Liver (tissue), 9 donors: ENCODE results near the gene HHLA2. TPM values are rescaled to one million over a fixed set of nuclear protein-coding genes. Genes with fewer than 3 reads are reported as not detected.

Source experiments
- DNase-seq: peaks from one replicate; pipeline ENCODE4 v3.0.0-alpha.2; 2017; ENCODE audit warnings: low spot score
- H3K27ac ChIP-seq, 2 donors: one replicate each; pipeline ENCODE4 v1.7.0; 2013; ENCODE audit warnings: inconsistent platforms in 2 of 2, low read length in 2 of 2, control low read depth in 1 of 2, low read depth in 1 of 2, mild to moderate bottlenecking in 1 of 2
- H3K27me3 ChIP-seq, 4 donors: one replicate each; pipeline versions ENCODE4 v1.6.1 to v1.7.0; 2013; ENCODE audit warnings: low read length in 3 of 4, inconsistent platforms in 1 of 4, mild to moderate bottlenecking in 1 of 4, moderate library complexity in 1 of 4; ENCODE audit not compliant: control insufficient read depth in 4 of 4, insufficient read depth in 4 of 4
- H3K36me3 ChIP-seq, 4 donors: one replicate each; pipeline versions ENCODE4 v1.6.1 to v1.7.0; 2013; ENCODE audit warnings: low read length in 3 of 4, mild to moderate bottlenecking in 3 of 4, low read depth in 1 of 4, moderate library complexity in 1 of 4; ENCODE audit not compliant: control insufficient read depth in 4 of 4, insufficient read depth in 3 of 4
- H3K4me1 ChIP-seq, 4 donors: one replicate each; pipeline versions ENCODE4 v1.6.1 to v1.7.0; 2013; ENCODE audit warnings: low read length in 3 of 4, mild to moderate bottlenecking in 3 of 4, moderate library complexity in 1 of 4; ENCODE audit not compliant: control insufficient read depth in 4 of 4, insufficient read depth in 4 of 4
- H3K4me3 ChIP-seq, 3 donors: one replicate each; pipeline versions ENCODE4 v1.6.1 to v1.7.0; 2013; ENCODE audit warnings: low read length in 3 of 3, control low read depth in 1 of 3, low read depth in 1 of 3, mild to moderate bottlenecking in 1 of 3
- H3K9ac ChIP-seq, 2 donors: one replicate each; pipeline ENCODE4 v1.7.0; 2013; ENCODE audit warnings: low read length in 2 of 2, mild to moderate bottlenecking in 2 of 2, moderate library complexity in 2 of 2, control low read depth in 1 of 2, low read depth in 1 of 2
- H3K9me3 ChIP-seq, 4 donors: one replicate each; pipeline versions ENCODE4 v1.6.1 to v1.7.0; 2013; ENCODE audit warnings: low read length in 3 of 4; ENCODE audit not compliant: control insufficient read depth in 4 of 4
- FOXA2 ChIP-seq: IDR thresholded peaks from 2 replicates; pipeline ENCODE4 v1.6.1; 2016; ENCODE audit warnings: antibody characterized with exemption
- GABPA ChIP-seq, 2 donors: IDR thresholded peaks in 1 of 2; conservative IDR thresholded peaks in 1 of 2; 2 replicates each; pipeline ENCODE4 v1.6.1; 2016; ENCODE audit warnings: antibody characterized with exemption in 2 of 2, mild to moderate bottlenecking in 1 of 2, moderate library complexity in 1 of 2
- HNF4G ChIP-seq: IDR thresholded peaks from 2 replicates; pipeline ENCODE4 v1.6.1; 2016; ENCODE audit warnings: antibody characterized with exemption
- JUND ChIP-seq, 2 donors: IDR thresholded peaks; 2 replicates each; pipeline ENCODE4 v1.6.1; 2016; ENCODE audit warnings: antibody characterized with exemption in 2 of 2
- RAD21 ChIP-seq, 2 donors: IDR thresholded peaks; 2 replicates each; pipeline ENCODE4 v1.6.1; 2016; ENCODE audit warnings: antibody characterized with exemption in 2 of 2, mild to moderate bottlenecking in 2 of 2
- SP1 ChIP-seq: IDR thresholded peaks from 2 replicates; pipeline ENCODE4 v1.6.1; 2018; ENCODE audit warnings: antibody characterized with exemption, mild to moderate bottlenecking
- TAF1 ChIP-seq: conservative IDR thresholded peaks from 2 replicates; pipeline ENCODE4 v1.6.1; 2016; ENCODE audit warnings: antibody characterized with exemption, mild to moderate bottlenecking
- YY1 ChIP-seq: IDR thresholded peaks from 2 replicates; pipeline ENCODE4 v1.6.1; 2016; ENCODE audit warnings: antibody characterized with exemption, mild to moderate bottlenecking
- WGBS: extraction: QIAGEN DNeasy Blood & Tissue Kit; methylation state at CpG from one replicate; pipeline ENCODE4 v1.1.7; 2013; 5-methylcytosine and 5-hydroxymethylcytosine counted together
- polyA plus RNA-seq, 2 donors: library from polyadenylated mRNA; stranded (reverse) in 1 of 2; unstranded in 1 of 2; fragments of 200-250 nt in 1 of 2; fragments of >200 nt in 1 of 2; fragmentation: Nextera tagmentation in 1 of 2; extraction: Ambion mirVana in 1 of 2; gene quantifications; one replicate each; pipeline versions ENCODE4 v1.2.1 to v1.2.3, GENCODE V29; 2013 to 2015
- total RNA-seq, 2 donors: library from RNA; depleted of rRNA; stranded (reverse); fragments of >200 nt; gene quantifications; one replicate each; pipeline ENCODE4 v1.2.3, GENCODE V29; 2014
- TF ChIP-seq, protein P1 (sequence below): IDR thresholded peaks from 2 replicates; pipeline ENCODE4 v1.6.1; 2016; ENCODE audit warnings: antibody characterized with exemption
- TF ChIP-seq, protein P2 (sequence below): IDR thresholded peaks from 2 replicates; pipeline ENCODE4 v1.6.1; 2016; ENCODE audit warnings: antibody characterized with exemption
- TF ChIP-seq, protein P3 (sequence below): IDR thresholded peaks from 2 replicates; pipeline ENCODE4 v1.6.1; 2016; ENCODE audit warnings: antibody characterized with exemption, mild to moderate bottlenecking
- TF ChIP-seq, protein P4 (sequence below): IDR thresholded peaks from 2 replicates; pipeline ENCODE4 v1.6.1; 2016; ENCODE audit warnings: antibody characterized with exemption
- TF ChIP-seq, protein P5 (sequence below): fragments of 150-350 bp; IDR thresholded peaks from 2 replicates; pipeline ENCODE4 v1.5.1; 2017; ENCODE audit warnings: improper control_type of control experiment, low read depth, low read length; ENCODE audit not compliant: missing input control
- donor health status: healthy.
- donor health status: healthy.
- donor health status: healthy.
- donor health status: healthy.
- donor health status: healthy.

The HHLA2 gene
- total and polyA plus RNA-seq, 4 donors, result 0.07 to 0.14 TPM; not detected in 2

DNA sequence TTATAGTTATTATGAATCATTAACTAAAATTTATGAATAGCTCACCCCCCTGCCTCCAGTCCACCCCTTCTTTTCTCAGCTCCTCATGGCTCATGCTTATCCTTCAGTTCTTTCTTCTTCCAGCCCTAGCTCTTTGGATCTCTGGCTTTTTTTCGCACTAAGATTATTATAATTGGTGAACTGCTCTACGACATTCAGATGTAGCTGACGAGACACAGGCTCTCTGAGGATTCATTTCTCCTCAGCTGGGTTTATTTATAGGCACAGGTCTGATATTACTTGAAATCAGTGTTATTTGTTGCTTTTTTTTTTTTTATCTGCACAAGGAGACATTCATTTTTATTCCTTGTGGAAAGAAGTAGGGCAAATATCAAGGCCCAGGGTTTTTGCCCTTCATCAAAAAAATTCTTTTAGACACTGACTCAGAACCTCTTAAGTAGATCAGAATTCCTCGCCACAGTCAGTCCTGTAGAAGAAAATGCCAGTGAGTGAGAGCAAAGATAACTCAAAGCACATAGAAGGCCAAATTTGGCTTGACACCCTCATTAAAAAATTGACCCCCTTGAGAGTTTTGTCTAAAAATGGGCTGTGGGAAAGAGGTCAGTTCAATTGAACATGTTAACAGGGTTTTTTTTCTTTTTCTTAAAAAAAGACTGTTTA is 107.5 kb downstream of the HHLA2 start:
- H3K27me3 ChIP-seq, result no peaks in the 10 kb centered on the region
- WGBS, result 91% methylated on average over 4 of the region's 4 CpGs
- H3K4me1 ChIP-seq, result peaks cover 0 to 9% (median 4%) of the 10 kb centered on the region in 4 donors
- no peaks in the 10 kb centered on the region for H3K36me3 ChIP-seq
- TF ChIP-seq GABPA (IDR thresholded peaks at IDR 0.05 in 1 of 2, conservative IDR thresholded peaks at IDR 0.05 in 1 of 2) (no peak), TAF1 (no peak), RAD21 (IDR thresholded peaks at IDR 0.05) (no peak), FOXA2 (no peak)
- TF ChIP-seq, protein P1, sequence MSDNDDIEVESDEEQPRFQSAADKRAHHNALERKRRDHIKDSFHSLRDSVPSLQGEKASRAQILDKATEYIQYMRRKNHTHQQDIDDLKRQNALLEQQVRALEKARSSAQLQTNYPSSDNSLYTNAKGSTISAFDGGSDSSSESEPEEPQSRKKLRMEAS, result no peak
- no peak for DNase-seq
- H3K9ac ChIP-seq, result no peak overlapping the region
- H3K4me3 ChIP-seq, result no peak overlapping the region
- no peak overlapping the region for H3K27ac ChIP-seq
- peaks cover 0 to 2% (median 0%) of the 10 kb centered on the region in 4 donors for H3K9me3 ChIP-seq

DNA sequence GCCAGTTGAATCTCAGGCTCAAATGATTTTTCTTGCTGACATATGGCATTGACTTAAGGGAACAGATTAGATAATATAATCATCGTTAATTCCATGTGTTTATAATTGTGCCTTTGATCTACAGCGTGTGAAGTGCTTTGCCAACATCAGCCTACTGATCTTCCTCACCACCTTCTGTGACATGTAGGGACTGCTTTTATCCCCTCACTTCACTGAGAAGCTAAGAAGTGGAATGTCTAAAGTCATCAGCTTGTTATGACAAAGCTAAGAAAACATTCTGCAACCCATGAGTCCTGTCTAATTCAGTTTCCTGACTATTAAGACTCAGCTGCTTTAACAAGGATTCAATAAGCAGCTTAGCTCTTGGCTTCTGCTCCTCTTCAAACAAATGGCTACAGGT is 108.0 kb downstream of the HHLA2 start:
- no peak for TF ChIP-seq TAF1
- TF ChIP-seq RAD21 (IDR thresholded peaks at IDR 0.05), result no peak
- TF ChIP-seq, protein P2, sequence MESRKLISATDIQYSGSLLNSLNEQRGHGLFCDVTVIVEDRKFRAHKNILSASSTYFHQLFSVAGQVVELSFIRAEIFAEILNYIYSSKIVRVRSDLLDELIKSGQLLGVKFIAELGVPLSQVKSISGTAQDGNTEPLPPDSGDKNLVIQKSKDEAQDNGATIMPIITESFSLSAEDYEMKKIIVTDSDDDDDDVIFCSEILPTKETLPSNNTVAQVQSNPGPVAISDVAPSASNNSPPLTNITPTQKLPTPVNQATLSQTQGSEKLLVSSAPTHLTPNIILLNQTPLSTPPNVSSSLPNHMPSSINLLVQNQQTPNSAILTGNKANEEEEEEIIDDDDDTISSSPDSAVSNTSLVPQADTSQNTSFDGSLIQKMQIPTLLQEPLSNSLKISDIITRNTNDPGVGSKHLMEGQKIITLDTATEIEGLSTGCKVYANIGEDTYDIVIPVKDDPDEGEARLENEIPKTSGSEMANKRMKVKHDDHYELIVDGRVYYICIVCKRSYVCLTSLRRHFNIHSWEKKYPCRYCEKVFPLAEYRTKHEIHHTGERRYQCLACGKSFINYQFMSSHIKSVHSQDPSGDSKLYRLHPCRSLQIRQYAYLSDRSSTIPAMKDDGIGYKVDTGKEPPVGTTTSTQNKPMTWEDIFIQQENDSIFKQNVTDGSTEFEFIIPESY, result no peak
- TF ChIP-seq, protein P1, result no peak
- TF ChIP-seq, protein P3, sequence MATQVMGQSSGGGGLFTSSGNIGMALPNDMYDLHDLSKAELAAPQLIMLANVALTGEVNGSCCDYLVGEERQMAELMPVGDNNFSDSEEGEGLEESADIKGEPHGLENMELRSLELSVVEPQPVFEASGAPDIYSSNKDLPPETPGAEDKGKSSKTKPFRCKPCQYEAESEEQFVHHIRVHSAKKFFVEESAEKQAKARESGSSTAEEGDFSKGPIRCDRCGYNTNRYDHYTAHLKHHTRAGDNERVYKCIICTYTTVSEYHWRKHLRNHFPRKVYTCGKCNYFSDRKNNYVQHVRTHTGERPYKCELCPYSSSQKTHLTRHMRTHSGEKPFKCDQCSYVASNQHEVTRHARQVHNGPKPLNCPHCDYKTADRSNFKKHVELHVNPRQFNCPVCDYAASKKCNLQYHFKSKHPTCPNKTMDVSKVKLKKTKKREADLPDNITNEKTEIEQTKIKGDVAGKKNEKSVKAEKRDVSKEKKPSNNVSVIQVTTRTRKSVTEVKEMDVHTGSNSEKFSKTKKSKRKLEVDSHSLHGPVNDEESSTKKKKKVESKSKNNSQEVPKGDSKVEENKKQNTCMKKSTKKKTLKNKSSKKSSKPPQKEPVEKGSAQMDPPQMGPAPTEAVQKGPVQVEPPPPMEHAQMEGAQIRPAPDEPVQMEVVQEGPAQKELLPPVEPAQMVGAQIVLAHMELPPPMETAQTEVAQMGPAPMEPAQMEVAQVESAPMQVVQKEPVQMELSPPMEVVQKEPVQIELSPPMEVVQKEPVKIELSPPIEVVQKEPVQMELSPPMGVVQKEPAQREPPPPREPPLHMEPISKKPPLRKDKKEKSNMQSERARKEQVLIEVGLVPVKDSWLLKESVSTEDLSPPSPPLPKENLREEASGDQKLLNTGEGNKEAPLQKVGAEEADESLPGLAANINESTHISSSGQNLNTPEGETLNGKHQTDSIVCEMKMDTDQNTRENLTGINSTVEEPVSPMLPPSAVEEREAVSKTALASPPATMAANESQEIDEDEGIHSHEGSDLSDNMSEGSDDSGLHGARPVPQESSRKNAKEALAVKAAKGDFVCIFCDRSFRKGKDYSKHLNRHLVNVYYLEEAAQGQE, result no peak
- Histone ChIP-seq H3K9ac (no peak overlapping the region), H3K4me1 (peaks cover 0 to 9% (median 4%) of the 10 kb centered on the region in 4 donors), H3K36me3 (no peaks in the 10 kb centered on the region), H3K4me3 (no peak overlapping the region), H3K27ac (no peak overlapping the region), H3K27me3 (no peaks in the 10 kb centered on the region), H3K9me3 (peaks cover 0 to 2% (median 0%) of the 10 kb centered on the region in 4 donors)
- DNase-seq, result no peak
- WGBS, result 73% methylated on average over 2 of the region's 2 CpGs

DNA sequence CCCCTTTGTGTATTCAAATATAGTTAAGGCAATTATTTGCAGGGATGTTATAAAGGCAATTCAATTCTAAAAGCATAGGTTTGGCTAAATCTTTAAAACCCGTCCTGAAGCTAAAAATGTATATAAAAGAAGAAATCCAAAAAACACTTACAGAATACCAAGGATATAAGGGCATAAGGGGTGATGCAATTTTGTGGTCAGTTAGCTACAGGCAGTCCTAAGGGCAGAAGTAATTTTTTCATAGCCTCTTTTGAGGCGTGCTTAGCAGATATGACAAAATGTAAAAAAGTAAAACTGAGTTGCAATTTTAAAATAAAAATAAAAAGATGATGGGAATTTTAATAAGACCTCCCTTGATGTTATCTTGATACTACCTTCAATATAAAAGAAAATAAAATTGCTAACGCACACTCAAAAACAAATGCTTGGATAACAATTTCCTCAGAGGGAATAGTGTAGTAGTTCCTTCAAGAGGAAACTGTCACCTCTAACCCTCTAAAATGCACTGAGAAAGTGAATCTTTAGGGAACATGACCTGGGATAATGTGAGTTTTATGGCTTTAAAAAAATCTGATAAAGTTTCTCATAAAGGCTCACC is 109.8 kb downstream of the HHLA2 start:
- no peak overlapping the region for H3K27ac ChIP-seq
- 71% methylated on average over 3 of the region's 3 CpGs for WGBS
- no peak overlapping the region for H3K4me3 ChIP-seq
- peaks cover 0 to 9% (median 4%) of the 10 kb centered on the region in 4 donors for H3K4me1 ChIP-seq
- DNase-seq, result no peak
- TF ChIP-seq JUND (IDR thresholded peaks at IDR 0.05), result no peak
- no peak for TF ChIP-seq SP1
- TF ChIP-seq HNF4G, result no peak
- TF ChIP-seq, protein P2, result no peak
- TF ChIP-seq YY1, result no peak
- TF ChIP-seq, protein P4, sequence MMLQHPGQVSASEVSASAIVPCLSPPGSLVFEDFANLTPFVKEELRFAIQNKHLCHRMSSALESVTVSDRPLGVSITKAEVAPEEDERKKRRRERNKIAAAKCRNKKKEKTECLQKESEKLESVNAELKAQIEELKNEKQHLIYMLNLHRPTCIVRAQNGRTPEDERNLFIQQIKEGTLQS, result no peak
- TF ChIP-seq, protein P5, sequence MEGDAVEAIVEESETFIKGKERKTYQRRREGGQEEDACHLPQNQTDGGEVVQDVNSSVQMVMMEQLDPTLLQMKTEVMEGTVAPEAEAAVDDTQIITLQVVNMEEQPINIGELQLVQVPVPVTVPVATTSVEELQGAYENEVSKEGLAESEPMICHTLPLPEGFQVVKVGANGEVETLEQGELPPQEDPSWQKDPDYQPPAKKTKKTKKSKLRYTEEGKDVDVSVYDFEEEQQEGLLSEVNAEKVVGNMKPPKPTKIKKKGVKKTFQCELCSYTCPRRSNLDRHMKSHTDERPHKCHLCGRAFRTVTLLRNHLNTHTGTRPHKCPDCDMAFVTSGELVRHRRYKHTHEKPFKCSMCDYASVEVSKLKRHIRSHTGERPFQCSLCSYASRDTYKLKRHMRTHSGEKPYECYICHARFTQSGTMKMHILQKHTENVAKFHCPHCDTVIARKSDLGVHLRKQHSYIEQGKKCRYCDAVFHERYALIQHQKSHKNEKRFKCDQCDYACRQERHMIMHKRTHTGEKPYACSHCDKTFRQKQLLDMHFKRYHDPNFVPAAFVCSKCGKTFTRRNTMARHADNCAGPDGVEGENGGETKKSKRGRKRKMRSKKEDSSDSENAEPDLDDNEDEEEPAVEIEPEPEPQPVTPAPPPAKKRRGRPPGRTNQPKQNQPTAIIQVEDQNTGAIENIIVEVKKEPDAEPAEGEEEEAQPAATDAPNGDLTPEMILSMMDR, result no peak
- TF ChIP-seq, protein P1, result no peak
- no peak overlapping the region for H3K9ac ChIP-seq
- no peaks in the 10 kb centered on the region for H3K36me3 ChIP-seq
- no peaks in the 10 kb centered on the region for H3K27me3 ChIP-seq
- no peaks in the 10 kb centered on the region for H3K9me3 ChIP-seq
